NCI-H128 (cell line): ENCODE data around the gene TSTD1.
"Not testable (repeated sequence)": the region's sequence is repeated elsewhere in the genome, so short reads cannot be mapped to it uniquely, and the experiment has no call there.

Experiments used
- DNase-seq: peaks from one replicate; lab custom pipeline; 2025; ENCODE audit not compliant: unreplicated experiment; lab: John Stamatoyannopoulos, UW

The TSTD1 gene

GRCh38 chr1:161009602-161010211 is 29.1 kb downstream of the TSTD1 start:
- no peak for DNase-seq

- no peak for DNase-seq
Measured at GRCh38 chr1:161008869-161009510, 29.8 kb downstream of the TSTD1 start.

- no peak for DNase-seq
Measured at GRCh38 chr1:161007369-161007768, 31.4 kb downstream of the TSTD1 start.

- no peak for DNase-seq
Measured at GRCh38 chr1:161006563-161006962, 32.2 kb downstream of the TSTD1 start.

- no peak for DNase-seq
Measured at GRCh38 chr1:161001525-161001924, 37.2 kb downstream of the TSTD1 start.

- no peak for DNase-seq
Measured at GRCh38 chr1:161000736-161001480, 37.9 kb downstream of the TSTD1 start.

GRCh38 chr1:160999376-160999775 is 39.4 kb downstream of the TSTD1 start:
- no peak for DNase-seq

- no peak for DNase-seq
Measured at GRCh38 chr1:160997323-160998038, 41.3 kb downstream of the TSTD1 start.

GRCh38 chr1:160996178-160996577 is 42.6 kb downstream of the TSTD1 start:
- no peak for DNase-seq

GRCh38 chr1:160993544-160994193 is 45.1 kb downstream of the TSTD1 start:
- DNase-seq, result no peak

GRCh38 chr1:160992036-160992435 is 46.7 kb downstream of the TSTD1 start:
- DNase-seq, result not testable (repeated sequence)
